NCI-H146 (cell line): ENCODE data around the gene MGAT2.
"Not testable (repeated sequence)": the region's sequence is repeated elsewhere in the genome, so short reads cannot be mapped to it uniquely, and the experiment has no call there.

Experiments used
- DNase-seq: peaks from one replicate; lab custom pipeline; 2025; lab: John Stamatoyannopoulos, UW

Gene MGAT2

GRCh38 chr14:49620182-49621113 lies at the start of gene MGAT2, which contains the start of gene RPL36AL:
Gene MGAT2 (plus strand): TSS chr14:49620799. CDS start chr14:49621269, 470 bp downstream.
Gene RPL36AL (minus strand): TSS chr14:49620626. CDS start chr14:49619104, 1,522 bp downstream.
- DNase-seq, result peak; percentile 98

- no peak for DNase-seq
Observed at GRCh38 chr14:49574038-49574437, 46.6 kb upstream of the MGAT2 start.

GRCh38 chr14:49578141-49578540 lies 42.5 kb upstream of the MGAT2 start:
- DNase-seq, result no peak

GRCh38 chr14:49579841-49580240 lies 40.8 kb upstream of the MGAT2 start:
- DNase-seq, result no peak

- DNase-seq, result no peak
Observed at GRCh38 chr14:49581209-49582112, 39.1 kb upstream of the MGAT2 start.

- DNase-seq, result no peak
Observed at GRCh38 chr14:49582113-49582977, 38.3 kb upstream of the MGAT2 start.

GRCh38 chr14:49583629-49584028 lies 37.0 kb upstream of the MGAT2 start:
- DNase-seq, result no peak

GRCh38 chr14:49584058-49584457 lies 36.5 kb upstream of the MGAT2 start:
- no peak for DNase-seq

- not testable (repeated sequence) for DNase-seq
Observed at GRCh38 chr14:49584981-49585640, 35.5 kb upstream of the MGAT2 start.

- peak; percentile 98 for DNase-seq
Observed at GRCh38 chr14:49585803-49586672, 34.6 kb upstream of the MGAT2 start, which contains the start of gene RPS29. Gene RPS29 (minus strand): TSS chr14:49586380. CDS start chr14:49586346, 34 bp downstream.

GRCh38 chr14:49586673-49587460 lies 33.7 kb upstream of the MGAT2 start:
- peak; percentile 59 for DNase-seq

- no peak for DNase-seq
Observed at GRCh38 chr14:49589387-49589786, 31.2 kb upstream of the MGAT2 start.

GRCh38 chr14:49593016-49593415 lies 27.6 kb upstream of the MGAT2 start:
- no peak for DNase-seq

- DNase-seq, result no peak
Observed at GRCh38 chr14:49594347-49595091, 26.1 kb upstream of the MGAT2 start.

- DNase-seq, result peak; percentile 81
Observed at GRCh38 chr14:49598189-49598484, 22.5 kb upstream of the MGAT2 start.

GRCh38 chr14:49598485-49599300 lies 21.9 kb upstream of the MGAT2 start, which contains the start of gene LRR1:
Gene LRR1 (plus strand): TSS chr14:49598940. CDS start chr14:49599021, 81 bp downstream.
- peak; percentile 89 for DNase-seq

- no peak for DNase-seq
Observed at GRCh38 chr14:49607583-49607982, 13.0 kb upstream of the MGAT2 start.
